Glutamatergic neuron (in vitro differentiated cells): ENCODE results near the gene SLC38A4. TPM values are rescaled to one million over a fixed set of nuclear protein-coding genes. Genes with fewer than 3 reads are reported as not detected.

Source experiments
- DNase-seq: peaks from one replicate; pipeline ENCODE4 v3.0.0; 2022
- H3K27ac Mint-ChIP-seq: one replicate; pipeline ENCODE4 v1.8.0; 2020; ENCODE audit warnings: mild to moderate bottlenecking, mixed read lengths, inconsistent platforms; ENCODE audit not compliant: unreplicated experiment
- H3K27me3 Mint-ChIP-seq: one replicate; pipeline ENCODE4 v1.8.0; 2020; ENCODE audit warnings: mild to moderate bottlenecking, moderate library complexity, mixed read lengths, inconsistent platforms; ENCODE audit not compliant: unreplicated experiment
- H3K36me3 Mint-ChIP-seq: one replicate; pipeline ENCODE4 v1.8.0; 2020; ENCODE audit warnings: mild to moderate bottlenecking, mixed read lengths, inconsistent platforms; ENCODE audit not compliant: unreplicated experiment
- H3K4me1 Mint-ChIP-seq: one replicate; pipeline ENCODE4 v1.8.0; 2020; ENCODE audit warnings: mild to moderate bottlenecking, low read depth, mixed read lengths, inconsistent platforms; ENCODE audit not compliant: unreplicated experiment
- H3K4me3 Mint-ChIP-seq: one replicate; pipeline ENCODE4 v1.8.0; 2020; ENCODE audit warnings: mild to moderate bottlenecking, mixed read lengths, inconsistent platforms; ENCODE audit not compliant: unreplicated experiment
- H3K9me3 Mint-ChIP-seq: one replicate; pipeline ENCODE4 v1.8.0; 2020; ENCODE audit warnings: mild to moderate bottlenecking, moderate library complexity, mixed read lengths, inconsistent platforms; ENCODE audit not compliant: unreplicated experiment
- CTCF ChIP-seq: fragments of 200-600 bp; sonication (generic); IDR thresholded peaks from one replicate; pipeline ENCODE4 v1.5.0; 2021; ENCODE audit not compliant: partially characterized antibody, unreplicated experiment
- total RNA-seq: library from RNA; stranded (reverse); fragmentation: NEBNext Ultra II Directional; extraction: Animal tissue kit (Norgen Biotek cat#: 25700); gene quantifications from one replicate; pipeline ENCODE4 v1.2.1, GENCODE V29; 2021; ENCODE audit not compliant: unreplicated experiment

Gene SLC38A4
- total RNA-seq, 1 donor from 2014 or later = 0.98 TPM

DNA sequence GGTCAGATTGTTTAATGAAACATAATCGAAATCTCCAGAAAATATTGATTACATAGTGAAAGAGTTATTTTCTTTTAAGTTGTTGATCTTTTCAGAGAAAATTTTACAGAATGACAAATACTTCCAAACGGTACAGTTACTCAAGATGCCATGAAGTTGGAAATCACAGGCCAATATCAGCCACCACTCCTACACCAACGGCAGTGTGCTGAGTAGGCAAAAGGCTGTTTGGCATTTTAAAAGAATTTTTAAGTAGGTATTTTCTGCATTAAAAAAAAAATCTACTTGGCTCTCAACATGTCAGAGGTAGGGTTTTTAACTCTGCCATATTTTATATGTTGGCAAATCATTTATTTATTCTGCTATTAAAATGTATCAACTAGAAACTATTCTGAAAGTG, 21.7 kb downstream of the SLC38A4 start:
- no peak for DNase-seq
- Mint-ChIP-seq H3K4me1 (peaks cover 22% of the 10 kb centered on the region), H3K36me3 (no peaks in the 10 kb centered on the region), H3K4me3 (no peak overlapping the region), H3K27ac (no peak overlapping the region), H3K27me3 (no peaks in the 10 kb centered on the region), H3K9me3 (no peaks in the 10 kb centered on the region)
- TF ChIP-seq CTCF = no peak

GRCh38 chr12:46803517-46803916, 22.3 kb downstream of the SLC38A4 start:
- Mint-ChIP-seq H3K4me1 (peaks cover 18% of the 10 kb centered on the region), H3K27me3 (no peaks in the 10 kb centered on the region), H3K36me3 (no peaks in the 10 kb centered on the region), H3K4me3 (no peak overlapping the region), H3K27ac (no peak overlapping the region), H3K9me3 (no peaks in the 10 kb centered on the region)
- no peak for TF ChIP-seq CTCF
- no peak for DNase-seq

DNA sequence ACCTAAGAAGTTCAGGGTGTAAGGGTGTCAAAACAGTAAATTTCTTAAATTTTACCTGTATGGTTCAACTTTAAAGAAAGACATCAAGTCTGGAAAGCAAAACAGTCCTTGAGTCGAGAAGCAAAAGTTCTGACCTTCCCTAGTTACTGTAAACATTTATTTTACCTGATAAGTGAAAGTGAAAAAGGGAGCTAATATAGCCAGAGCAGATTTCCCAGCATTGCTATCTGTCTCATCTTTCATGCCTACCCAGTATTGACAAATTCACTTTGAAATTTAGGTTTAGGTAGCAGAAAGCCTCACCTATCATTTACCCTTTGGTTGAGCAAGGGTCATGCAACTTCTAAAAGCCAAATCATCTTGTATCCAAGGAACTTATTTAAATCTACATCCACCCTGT, 24.5 kb downstream of the SLC38A4 start:
- H3K27me3 Mint-ChIP-seq = no peaks in the 10 kb centered on the region
- no peak for TF ChIP-seq CTCF
- no peak for DNase-seq
- H3K4me3 Mint-ChIP-seq = no peak overlapping the region
- H3K4me1 Mint-ChIP-seq = peaks cover 11% of the 10 kb centered on the region
- H3K36me3 Mint-ChIP-seq = no peaks in the 10 kb centered on the region
- no peaks in the 10 kb centered on the region for H3K9me3 Mint-ChIP-seq
- H3K27ac Mint-ChIP-seq = no peak overlapping the region

DNA sequence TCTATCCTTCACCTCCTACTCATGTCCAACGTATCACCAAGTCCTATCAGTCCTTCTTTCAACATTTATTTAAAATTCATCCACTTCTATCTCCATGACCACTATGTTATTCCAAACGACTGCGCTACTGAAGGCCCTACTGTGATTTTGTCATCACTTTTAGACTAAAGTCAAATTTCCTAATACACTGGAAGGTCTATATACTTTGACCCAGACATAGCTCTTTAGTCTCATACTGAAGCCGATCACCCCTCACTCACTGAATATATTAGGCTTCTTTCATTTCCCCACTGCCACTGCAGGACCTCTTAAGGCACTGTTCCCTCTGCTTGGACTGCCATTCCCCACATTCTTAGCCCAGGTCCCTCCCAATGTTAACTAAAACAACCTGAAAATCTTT, 25.6 kb downstream of the SLC38A4 start:
- Mint-ChIP-seq H3K9me3 (no peaks in the 10 kb centered on the region), H3K27me3 (no peaks in the 10 kb centered on the region), H3K4me1 (peaks cover 6% of the 10 kb centered on the region), H3K4me3 (no peak overlapping the region), H3K27ac (no peak overlapping the region), H3K36me3 (no peaks in the 10 kb centered on the region)
- DNase-seq = no peak
- no peak for TF ChIP-seq CTCF

DNA sequence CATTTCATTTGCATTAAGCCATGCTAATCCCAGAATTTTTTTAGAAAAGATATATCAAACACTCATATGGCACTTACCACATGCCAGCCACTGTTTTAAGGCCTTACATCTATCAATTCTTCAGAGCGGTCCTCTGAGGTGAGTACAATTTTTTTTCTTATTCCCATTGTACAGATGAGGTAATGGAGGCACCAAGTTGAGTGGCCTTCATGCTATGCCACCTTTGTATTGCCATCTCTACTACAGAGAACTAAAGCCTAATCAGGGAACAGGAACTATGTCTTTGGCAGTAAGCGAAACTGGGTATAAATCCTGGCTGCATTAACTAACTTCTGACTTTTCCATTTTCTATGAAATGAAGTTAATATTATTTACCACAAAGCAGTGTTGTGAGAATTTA, 27.1 kb downstream of the SLC38A4 start:
- no peaks in the 10 kb centered on the region for H3K27me3 Mint-ChIP-seq
- H3K36me3 Mint-ChIP-seq = no peaks in the 10 kb centered on the region
- no peak for DNase-seq
- no peak for TF ChIP-seq CTCF
- H3K27ac Mint-ChIP-seq = no peak overlapping the region
- H3K4me3 Mint-ChIP-seq = no peak overlapping the region
- H3K4me1 Mint-ChIP-seq = peaks cover 5% of the 10 kb centered on the region
- no peaks in the 10 kb centered on the region for H3K9me3 Mint-ChIP-seq
